Neural cell (in vitro differentiated cells): ENCODE results near the gene PLXNA4. TPM values are rescaled to one million over a fixed set of nuclear protein-coding genes. Genes with fewer than 3 reads are reported as not detected.

Source experiments
- H2AFZ ChIP-seq: fragments of 200-600, 300-800 bp; sonication (generic), shearing (Covaris generic); 2 replicates; pipeline ENCODE4 v1.6.0; 2014; ENCODE audit warnings: low read depth, mild to moderate bottlenecking, antibody characterized with exemption, low read length, moderate library complexity
- H3F3A ChIP-seq: fragments of 200-600 bp; shearing (Covaris generic); 2 replicates; pipeline ENCODE4 v1.6.1; 2016; ENCODE audit warnings: mild to moderate bottlenecking, moderate library complexity, mixed read lengths, antibody characterized with exemption, low read length; ENCODE audit not compliant: insufficient read depth, poor library complexity, severe bottlenecking
- H3K27ac ChIP-seq: fragments of 200-600, 300-800 bp; sonication (generic), shearing (Covaris generic); 2 replicates; pipeline ENCODE4 v1.5.1; 2014; ENCODE audit warnings: mild to moderate bottlenecking, low read length, moderate library complexity
- H3K27me3 ChIP-seq: fragments of 300-800, 200-600 bp; sonication (generic), shearing (Covaris generic); 2 replicates; pipeline ENCODE4 v1.6.0; 2014; ENCODE audit warnings: mild to moderate bottlenecking, low read depth, low read length, moderate library complexity; ENCODE audit not compliant: insufficient read depth
- H3K36me3 ChIP-seq: fragments of 300-800, 200-600 bp; sonication (generic), shearing (Covaris generic); 2 replicates; pipeline ENCODE4 v1.5.1; 2014; ENCODE audit warnings: mild to moderate bottlenecking, antibody characterized with exemption, low read length, moderate library complexity; ENCODE audit not compliant: insufficient read depth
- H3K4me2 ChIP-seq: fragments of 300-800, 200-600 bp; sonication (generic), shearing (Covaris generic); 2 replicates; pipeline ENCODE4 v1.6.0; 2014; ENCODE audit warnings: mild to moderate bottlenecking, low read length
- H3K4me3 ChIP-seq: fragments of 300-800, 200-600 bp; sonication (generic), shearing (Covaris generic); 2 replicates; pipeline ENCODE4 v1.5.1; 2014; ENCODE audit warnings: mild to moderate bottlenecking, low read length, moderate library complexity
- H3K79me2 ChIP-seq: fragments of 200-600 bp; shearing (Covaris generic); replicated peaks from 2 replicates; pipeline ENCODE4 v1.6.0; 2014; ENCODE audit warnings: mild to moderate bottlenecking, low read length, moderate library complexity; ENCODE audit not compliant: insufficient read depth
- H3K9ac ChIP-seq: fragments of 300-800, 200-600 bp; sonication (generic), shearing (Covaris generic); 2 replicates; pipeline ENCODE4 v1.6.1; 2016; ENCODE audit warnings: mild to moderate bottlenecking, low read length, mixed read lengths
- H3K9me2 ChIP-seq: fragments of 200-600 bp; shearing (Covaris generic); 2 replicates; pipeline ENCODE4 v1.6.1; 2016; ENCODE audit warnings: mild to moderate bottlenecking, low read length, mixed read lengths; ENCODE audit not compliant: insufficient read depth
- H3K9me3 ChIP-seq: fragments of 200-600, 300-800 bp; sonication (generic), shearing (Covaris generic); 2 replicates; pipeline ENCODE4 v1.6.1; 2016; ENCODE audit warnings: mild to moderate bottlenecking, mixed run types, low read length, moderate library complexity, mixed read lengths
- H4K20me1 ChIP-seq: fragments of 200-600 bp; shearing (Covaris generic); 2 replicates; pipeline ENCODE4 v1.6.1; 2016; ENCODE audit warnings: mild to moderate bottlenecking, mixed run types; ENCODE audit not compliant: insufficient read depth
- CTCF ChIP-seq: fragments of 450-650 bp; IDR thresholded peaks from 2 replicates; pipeline ENCODE4 v1.5.1; 2014; ENCODE audit warnings: antibody characterized with exemption, mild to moderate bottlenecking, moderate library complexity; ENCODE audit not compliant: poor library complexity, severe bottlenecking
- EP300 ChIP-seq: fragments of 450-650 bp; conservative IDR thresholded peaks from 2 replicates; pipeline ENCODE4 v1.6.1; 2014; ENCODE audit warnings: antibody characterized with exemption, mild to moderate bottlenecking, moderate library complexity; ENCODE audit not compliant: poor library complexity, severe bottlenecking
- EZH2 ChIP-seq: fragments of 200-600, 300-800 bp; shearing (Covaris generic), sonication (generic); IDR thresholded peaks from 2 replicates; pipeline ENCODE4 v1.6.1; 2014; ENCODE audit warnings: antibody characterized with exemption, low read length, borderline replicate concordance, mild to moderate bottlenecking; ENCODE audit not compliant: insufficient read depth, poor library complexity, severe bottlenecking
- MXI1 ChIP-seq: fragments of 450-650 bp; conservative IDR thresholded peaks from 2 replicates; pipeline ENCODE4 v1.6.1; 2014; ENCODE audit warnings: antibody characterized with exemption, mild to moderate bottlenecking; ENCODE audit not compliant: poor library complexity, severe bottlenecking
- POLR2AphosphoS5 ChIP-seq: IDR thresholded peaks from 2 replicates; pipeline ENCODE4 v1.6.1; 2012
- RAD21 ChIP-seq: fragments of 450-650 bp; conservative IDR thresholded peaks from 2 replicates; pipeline ENCODE4 v1.6.1; 2014; ENCODE audit warnings: antibody characterized with exemption, mild to moderate bottlenecking, moderate library complexity
- REST ChIP-seq: IDR thresholded peaks from 2 replicates; pipeline ENCODE4 v1.6.1; 2012; ENCODE audit warnings: borderline replicate concordance
- SMC3 ChIP-seq: fragments of 450-650 bp; conservative IDR thresholded peaks from 2 replicates; pipeline ENCODE4 v1.6.1; 2014; ENCODE audit warnings: antibody characterized with exemption, mild to moderate bottlenecking, moderate library complexity; ENCODE audit not compliant: poor library complexity
- TAF1 ChIP-seq: IDR thresholded peaks from 2 replicates; pipeline ENCODE4 v1.6.1; 2012; ENCODE audit warnings: low read depth
- polyA plus RNA-seq: library from polyadenylated mRNA; depleted of rRNA; stranded (reverse); fragments of >200 nt; gene quantifications from 2 replicates; pipeline ENCODE4 v1.2.3, GENCODE V29; 2014

Gene PLXNA4
- polyA plus RNA-seq, 1 donor from 2014 or later = 7.2 TPM

- TF ChIP-seq EP300 (no peak), SMC3 (peak; percentile 55), MXI1 (no peak)
These were observed 18.7 kb downstream of the PLXNA4 start (continued) for GRCh38 chr7:132557489-132558044.

GRCh38 chr7:132554446-132554845 lies 21.8 kb downstream of the PLXNA4 start:
- H4K20me1 ChIP-seq = no peaks in the 10 kb centered on the region
- TF ChIP-seq RAD21 (no peak), TAF1 (no peak), REST (no peak), POLR2AphosphoS5 (no peak), CTCF (no peak)
- no peak overlapping the region for H2AFZ ChIP-seq
- no peaks in the 10 kb centered on the region for H3K9me3 ChIP-seq
- H3K36me3 ChIP-seq = no peaks in the 10 kb centered on the region
- H3K27ac ChIP-seq = no peak overlapping the region
- peaks cover 4% of the 10 kb centered on the region for H3F3A ChIP-seq
- H3K9me2 ChIP-seq = no peaks in the 10 kb centered on the region
- H3K79me2 ChIP-seq = no peaks in the 10 kb centered on the region
- H3K27me3 ChIP-seq = no peaks in the 10 kb centered on the region
- H3K4me2 ChIP-seq = no peak overlapping the region
- no peak overlapping the region for H3K9ac ChIP-seq
- H3K4me3 ChIP-seq = no peak overlapping the region

GRCh38 chr7:132553031-132553430 lies 23.2 kb downstream of the PLXNA4 start:
- Histone ChIP-seq H3F3A (peaks cover 4% of the 10 kb centered on the region), H3K36me3 (no peaks in the 10 kb centered on the region), H3K27me3 (no peaks in the 10 kb centered on the region), H3K9me3 (no peaks in the 10 kb centered on the region), H3K9ac (no peak overlapping the region), H2AFZ (no peak overlapping the region), H3K27ac (no peak overlapping the region), H4K20me1 (no peaks in the 10 kb centered on the region), H3K4me3 (no peak overlapping the region), H3K4me2 (no peak overlapping the region), H3K9me2 (no peaks in the 10 kb centered on the region), H3K79me2 (no peaks in the 10 kb centered on the region)
- no peak for TF ChIP-seq CTCF
- no peak for TF ChIP-seq REST
- no peak for TF ChIP-seq MXI1
- TF ChIP-seq SMC3 = no peak
- TF ChIP-seq POLR2AphosphoS5 = no peak
- no peak for TF ChIP-seq EZH2
- no peak for TF ChIP-seq EP300
- no peak for TF ChIP-seq TAF1
- TF ChIP-seq RAD21 = no peak
